ENCODE data around the gene ACOX1.

The ACOX1 gene

DNA sequence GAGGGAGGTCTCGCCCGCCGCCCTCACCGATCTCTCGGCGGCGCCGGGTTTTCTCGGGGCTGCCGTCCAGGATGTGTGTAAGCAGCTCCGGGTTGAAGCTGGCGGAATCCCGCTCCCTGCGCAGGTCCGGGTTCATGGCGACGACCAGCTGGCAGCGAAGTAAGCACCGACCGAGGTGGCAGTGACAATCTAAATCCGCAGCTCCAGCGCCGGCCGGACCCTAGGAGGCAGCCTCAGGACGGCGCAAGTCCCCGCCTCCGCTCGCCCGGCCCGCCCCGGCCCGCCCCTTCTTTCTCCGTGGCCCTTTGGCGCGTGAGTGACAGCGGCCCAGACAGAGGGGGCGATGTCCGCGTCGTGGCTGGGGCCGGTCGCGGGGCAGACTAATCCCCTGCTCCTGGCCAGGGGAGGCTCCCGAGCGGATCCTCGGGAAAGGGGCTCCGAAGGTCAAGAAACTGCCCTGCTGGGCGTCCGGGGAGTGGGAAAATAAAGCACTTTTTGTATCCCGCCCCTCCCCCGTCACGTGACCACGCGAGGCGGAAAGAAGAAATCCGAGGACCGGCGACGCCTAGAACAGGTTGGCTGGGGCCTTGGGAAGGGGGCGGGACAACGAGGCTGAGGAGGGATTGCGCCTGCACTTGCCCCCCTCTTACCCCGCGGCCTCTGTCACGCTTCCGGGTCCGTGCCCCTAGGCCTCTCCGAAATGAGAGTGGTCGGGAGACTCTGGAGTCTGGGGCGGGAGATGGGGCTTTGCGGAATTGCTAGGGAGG, at the start of gene ACOX1, which contains the start of gene TEN1:
Gene ACOX1 (minus strand): TSS at position 229 of the 767 bp plus-strand sequence. CDS start 93 bp downstream, at position 136.
Gene TEN1 (plus strand): TSS at position 303 of the 767 bp plus-strand sequence. CDS start 6,953 bp downstream, outside the sequence.
- DNase-seq = peak; percentile 57 to 99 (median 96)

GRCh38 chr17:76027159-76027839, 48.3 kb upstream of the ACOX1 start, which contains the start of gene EVPL:
Gene EVPL (minus strand): TSS chr17:76027306. CDS start chr17:76027198, 108 bp downstream.
- DNase-seq = no peak

DNA sequence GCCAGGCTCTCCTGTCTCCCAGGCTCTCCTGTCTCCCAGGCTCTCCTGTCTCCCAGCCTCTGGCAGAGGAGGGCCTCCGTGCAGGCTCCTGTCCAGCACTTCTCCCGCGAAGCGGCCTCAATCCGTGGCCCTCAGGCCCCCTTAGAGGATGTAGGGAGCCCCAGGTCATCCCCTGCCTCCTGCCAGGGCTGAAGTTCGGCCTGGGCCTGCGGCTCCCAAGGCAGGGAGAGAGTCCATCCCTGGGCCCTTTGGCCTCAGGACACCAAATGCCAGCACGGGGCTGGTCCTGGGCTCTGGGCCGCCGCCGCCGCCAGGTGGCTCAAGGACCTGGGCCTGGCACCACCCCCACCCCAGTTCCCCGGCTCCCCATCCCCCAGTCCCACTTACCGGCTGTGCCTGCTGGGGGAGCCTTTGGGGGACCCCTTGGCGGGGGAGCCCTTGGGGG, 47.8 kb upstream of the ACOX1 start:
- no peak for DNase-seq

GRCh38 chr17:76025294-76025693, 46.3 kb upstream of the ACOX1 start:
- no peak for DNase-seq

GRCh38 chr17:76024353-76024752, 45.4 kb upstream of the ACOX1 start:
- DNase-seq = no peak

DNA sequence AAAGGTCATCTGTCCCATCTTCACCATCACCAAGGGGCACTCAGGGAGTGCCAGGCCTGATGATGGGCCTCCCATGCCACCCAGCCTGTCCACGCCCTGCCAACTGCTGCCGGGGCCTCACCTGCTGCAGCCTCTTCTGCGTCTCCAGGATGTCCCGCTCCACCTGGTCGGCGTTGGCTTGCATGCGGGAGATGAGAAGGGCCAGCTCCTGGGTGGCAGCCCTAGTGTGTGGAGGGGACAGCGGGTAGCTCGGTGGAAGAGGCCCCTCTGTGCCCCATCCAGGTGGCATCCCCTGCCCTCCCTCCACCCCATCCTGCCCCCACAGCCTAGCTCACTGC, 44.9 kb upstream of the ACOX1 start:
- no peak for DNase-seq

DNA sequence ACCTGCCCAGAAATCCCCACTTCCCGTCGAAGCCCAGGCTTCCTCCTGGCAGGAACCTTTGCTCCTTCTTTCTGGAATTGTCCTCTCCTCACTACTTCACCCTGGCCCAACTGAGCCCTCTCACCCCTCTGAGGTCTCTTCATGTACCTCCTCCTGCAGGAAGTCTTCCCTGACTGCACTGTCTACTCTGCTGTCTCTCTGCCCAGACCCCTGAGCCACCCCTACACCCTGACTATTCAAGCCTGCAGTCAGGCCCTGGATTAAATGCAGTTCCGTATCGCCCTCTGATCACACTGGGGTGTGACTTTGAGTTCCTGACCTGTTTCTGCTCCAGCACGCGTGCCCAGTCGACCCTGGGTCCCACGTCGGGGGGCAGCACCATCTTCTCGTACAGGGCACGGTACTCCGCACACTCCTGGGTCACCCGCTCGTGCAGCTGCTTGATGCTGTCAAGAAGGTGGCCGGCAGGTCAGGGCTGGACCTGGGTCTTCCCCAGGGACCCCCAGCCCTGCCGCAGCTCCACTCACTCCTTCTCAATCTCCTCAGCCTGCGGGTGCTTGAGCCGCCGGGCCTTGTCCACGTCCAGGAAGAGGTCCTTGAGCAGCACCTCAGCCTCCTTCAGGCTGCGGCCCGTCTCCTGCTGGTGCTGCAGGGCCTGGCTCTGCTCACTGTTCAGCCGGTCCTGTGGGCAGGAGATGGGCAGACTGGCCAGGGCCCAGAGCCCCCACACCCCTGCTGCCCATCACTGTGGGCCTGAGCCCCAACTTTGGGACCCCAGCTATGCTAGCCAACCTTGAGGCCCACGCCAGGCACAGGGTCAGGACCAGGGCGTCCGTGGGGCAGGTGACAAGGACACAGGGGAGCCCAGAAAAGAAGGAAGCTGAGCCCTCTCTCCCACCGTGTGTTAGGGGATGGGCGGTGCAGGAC, 44.3 kb upstream of the ACOX1 start:
- no peak for DNase-seq

DNA sequence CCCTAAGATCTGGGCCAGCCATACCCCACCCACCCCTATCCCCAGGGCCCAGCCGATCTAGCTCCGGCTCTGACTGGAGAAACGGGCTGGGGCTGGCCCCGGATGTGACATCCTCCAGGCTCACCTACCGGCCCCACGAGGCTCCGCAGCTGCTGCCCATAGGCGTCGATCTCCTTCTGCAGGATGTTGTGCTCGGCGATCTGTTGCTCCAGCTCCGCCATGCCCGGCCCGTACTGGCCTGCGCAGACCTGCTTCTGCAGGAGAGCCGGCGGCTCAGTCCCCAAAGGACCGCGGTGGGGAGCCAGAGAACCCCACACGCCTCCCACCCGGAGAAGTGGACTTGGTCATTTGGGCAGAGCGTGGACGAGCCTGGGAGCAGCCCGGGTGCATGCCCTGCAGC, 43.3 kb upstream of the ACOX1 start:
- no peak for DNase-seq

DNA sequence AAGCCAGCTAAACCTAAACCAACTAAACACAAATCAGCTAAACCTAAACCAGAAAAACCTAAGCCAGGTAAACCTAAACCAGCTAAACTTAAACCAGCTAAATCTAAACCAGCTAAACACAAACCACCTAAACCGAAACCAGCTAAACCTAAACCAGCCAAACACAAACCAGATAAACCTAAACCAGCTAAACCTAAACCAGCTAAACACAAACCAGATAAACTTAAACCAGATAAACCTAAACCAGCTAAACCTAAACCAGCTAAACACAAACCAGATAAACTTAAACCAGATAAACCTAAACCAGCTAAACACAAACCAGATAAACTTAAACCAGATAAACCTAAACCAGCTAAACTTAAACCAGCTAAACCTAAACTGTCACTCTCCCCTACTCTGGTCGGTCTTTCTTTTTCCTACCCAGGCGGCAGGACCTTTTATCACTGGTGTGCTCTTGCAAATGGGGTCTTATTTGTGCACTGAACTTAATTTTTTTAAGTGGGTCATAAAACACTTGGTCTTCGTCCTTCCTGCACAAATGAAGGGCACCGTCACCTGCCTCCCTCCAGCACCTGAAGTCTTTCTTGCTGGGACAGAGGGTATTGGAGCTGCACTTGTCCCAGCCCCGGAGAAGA, 41.0 kb upstream of the ACOX1 start:
- DNase-seq = no peak

DNA sequence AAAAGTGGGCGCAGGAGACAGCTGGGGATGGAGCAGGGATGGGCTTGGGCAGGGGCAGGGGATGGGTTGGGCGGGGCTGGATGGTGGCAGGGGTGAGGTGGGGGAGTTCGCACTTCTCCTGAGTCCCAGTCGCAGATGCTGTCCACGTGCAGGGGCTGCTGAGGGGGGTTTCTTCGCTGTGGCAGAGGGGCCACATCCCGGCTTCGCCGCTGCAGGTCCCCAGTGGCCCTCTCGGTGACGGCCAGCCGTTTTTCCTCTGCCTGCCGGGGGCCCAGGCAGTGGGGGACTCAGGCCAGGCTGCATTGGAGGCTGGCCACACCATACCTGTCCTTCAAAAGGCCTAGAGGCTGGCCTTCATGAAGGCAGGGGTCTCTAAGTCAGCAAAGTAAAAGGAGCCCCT, 39.8 kb upstream of the ACOX1 start:
- DNase-seq = no peak

GRCh38 chr17:76018340-76018680, 39.3 kb upstream of the ACOX1 start:
- no peak for DNase-seq

GRCh38 chr17:76017481-76018339, 38.7 kb upstream of the ACOX1 start:
- no peak for DNase-seq

DNA sequence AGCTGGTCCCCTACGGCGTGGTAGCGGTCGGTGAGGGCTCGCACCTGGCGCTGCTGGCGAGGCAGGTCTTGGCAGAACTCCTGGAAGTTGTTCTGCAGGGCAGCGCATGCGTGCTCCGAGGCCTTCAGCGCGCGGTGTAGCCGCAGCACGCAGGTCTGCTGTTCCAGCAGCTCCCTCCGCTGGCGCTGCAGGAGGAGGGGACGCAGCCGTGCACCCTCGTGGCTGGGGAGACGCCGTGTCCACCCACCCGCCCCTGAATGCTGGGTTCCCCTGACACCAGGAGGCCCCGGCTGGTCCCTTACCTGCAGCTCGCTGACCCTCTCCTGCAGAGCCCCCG, 35.9 kb upstream of the ACOX1 start:
- DNase-seq = no peak

DNA sequence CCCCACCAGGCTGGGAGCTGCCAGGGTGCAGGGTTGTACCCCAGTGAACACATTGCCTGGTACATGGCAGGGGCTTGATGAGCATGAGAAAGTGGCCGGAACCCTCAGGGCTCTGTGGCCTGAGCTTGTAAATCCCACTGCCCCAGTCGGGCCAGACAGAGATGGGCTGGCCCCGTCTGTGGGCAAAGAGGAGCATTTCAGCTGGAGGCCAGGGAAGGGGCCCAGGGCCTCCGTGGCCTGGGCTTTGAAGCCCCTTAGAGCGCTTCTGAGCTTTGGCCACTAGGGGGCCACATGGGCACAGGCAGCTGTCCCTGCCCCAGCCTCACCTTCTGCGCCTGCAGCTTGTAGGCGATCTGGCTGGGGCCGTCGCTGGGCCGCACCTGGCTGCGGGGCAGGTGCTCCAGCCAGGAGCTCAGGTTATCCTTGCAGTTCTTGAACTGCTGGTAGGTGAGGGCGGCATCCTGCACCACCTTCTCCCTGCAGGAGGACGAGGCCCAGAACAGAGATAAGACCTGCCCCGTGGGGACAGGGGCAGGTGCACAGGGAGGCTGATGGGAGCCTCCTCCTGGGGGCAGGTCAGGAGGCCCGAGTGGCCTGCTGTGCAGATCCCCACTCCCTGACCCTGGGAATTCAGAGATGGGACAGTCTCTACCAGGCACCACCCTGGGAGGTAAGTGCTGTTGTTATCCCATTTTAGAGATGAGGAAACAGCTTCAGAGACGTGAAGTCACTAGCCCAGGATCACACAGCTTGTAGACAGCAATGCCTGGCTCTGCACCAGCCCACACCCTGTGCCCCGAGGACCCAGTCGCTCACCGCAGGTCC, 35.3 kb upstream of the ACOX1 start:
- DNase-seq = peak in 33 of 56 donors; percentile 3 to 69 (median 28)

GRCh38 chr17:76013377-76013932, 34.5 kb upstream of the ACOX1 start:
- no peak for DNase-seq

DNA sequence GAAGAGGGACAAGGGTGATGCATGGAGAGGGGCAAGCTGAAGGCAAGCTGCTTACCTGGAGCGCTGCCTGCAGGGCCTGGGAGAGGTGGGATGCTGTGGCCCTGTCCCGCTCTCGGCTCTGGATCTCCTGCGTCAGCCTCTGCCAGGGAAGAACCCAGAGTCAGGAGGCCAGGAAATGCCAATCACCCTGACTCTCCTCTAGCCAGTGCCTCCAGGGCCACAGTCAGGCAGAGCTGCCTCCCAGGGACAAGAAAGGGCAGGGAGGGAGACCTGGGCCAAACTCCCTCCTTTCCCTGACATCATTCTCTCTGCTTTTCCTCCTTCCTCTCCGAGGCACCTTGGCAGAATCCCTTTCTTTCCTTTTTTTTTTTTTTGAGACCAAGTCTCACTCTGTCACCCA, 33.0 kb upstream of the ACOX1 start:
- DNase-seq = no peak

- no peak for DNase-seq
These were observed 31.1 kb upstream of the ACOX1 start for GRCh38 chr17:76009969-76010661.

GRCh38 chr17:76009447-76009846, 30.5 kb upstream of the ACOX1 start:
- DNase-seq = no peak
